Measurements from ENCODE around the gene PRPF38A. TPM values are rescaled to one million over a fixed set of nuclear protein-coding genes. Genes with fewer than 3 reads are reported as not detected.

Gene PRPF38A
- total RNA-seq, 1 experiment from 2014 or later = 15.2 TPM

DNA sequence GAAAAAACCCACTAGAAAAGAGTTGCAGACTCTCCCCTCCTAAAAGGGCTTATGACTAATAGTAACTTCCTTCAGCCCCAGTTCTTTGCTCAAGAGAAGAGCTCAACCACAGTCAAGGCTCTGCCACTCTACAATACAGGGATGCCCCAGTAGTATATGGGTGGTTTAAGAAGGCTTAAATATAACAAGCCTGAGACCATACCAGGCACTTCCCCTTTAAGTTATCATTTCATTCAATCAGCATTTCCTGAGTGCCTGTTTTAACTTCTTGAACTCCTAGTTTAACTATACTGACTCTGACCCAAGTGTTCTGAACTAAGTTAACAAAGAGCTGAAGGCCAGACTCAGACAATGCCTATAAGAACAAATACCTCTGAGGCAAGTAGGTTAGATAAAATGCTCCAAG is 19.8 kb downstream of the PRPF38A start:
- H3K4me2 ChIP-seq (ENCODE audit: low read length) = no peak overlapping the region
- BruUV-seq (replicated peaks) = no TSS peak
- CTCF ChIA-PET = interaction anchor here (0.5 kb wide), 1 partner anchor 631 kb away, joined by 5 read pairs; no protein-coding TSS in a partner anchor

DNA sequence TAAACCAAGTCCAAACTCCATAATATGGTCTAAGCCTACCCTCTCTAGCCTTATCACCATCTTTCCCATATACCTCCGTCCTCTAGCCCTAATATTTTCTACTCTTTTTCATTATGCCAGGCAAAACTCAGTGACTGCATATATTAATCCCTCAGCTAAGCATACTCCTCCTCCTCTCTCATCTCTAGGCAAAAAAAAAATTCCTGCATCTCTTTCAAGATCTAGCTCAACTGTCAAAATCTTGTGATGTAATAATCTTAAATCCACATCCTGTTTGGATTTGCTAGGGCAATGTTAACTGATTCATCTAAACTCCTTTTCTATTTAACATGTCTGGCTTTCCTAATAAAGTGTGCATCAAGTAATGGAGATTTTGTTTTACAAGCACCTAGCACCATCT is 20.4 kb downstream of the PRPF38A start:
- Histone ChIP-seq H3K4me1 (ENCODE audit: insufficient read depth, low read length) (peaks cover 14% of the 10 kb centered on the region; the same call in 1 of the 2 replicates), H3F3A (ENCODE audit: low read length, unreplicated experiment) (no peaks in the 10 kb centered on the region), H3K4me2 (ENCODE audit: low read length) (no peak overlapping the region), H3K4me3 (ENCODE audit: low read length) (no peak overlapping the region), H4K20me1 (ENCODE audit: low read length) (no peaks in the 10 kb centered on the region), H3K27me3 (ENCODE audit: low read length) (no peaks in the 10 kb centered on the region), H3K9ac (ENCODE audit: low read length) (no peak overlapping the region), H3K9me2 (replicated peaks; ENCODE audit: low read length) (no peaks in the 10 kb centered on the region), H3K79me2 (ENCODE audit: low read length) (no peaks in the 10 kb centered on the region), H3K9me3 (ENCODE audit: low read length) (no peaks in the 10 kb centered on the region), H3K36me3 (ENCODE audit: low read depth, low read length) (peaks cover 34% of the 10 kb centered on the region; the same call in 1 of the 2 replicates), H2AFZ (ENCODE audit: low read length) (no peak overlapping the region), H3K27ac (ENCODE audit: low read length) (no peak overlapping the region)
- no TSS peak for BruUV-seq (replicated peaks)
- no peak for ATAC-seq
- intact Hi-C loops (cut with micrococcal nuclease) = no loop called here
- CTCF ChIA-PET = no interaction called here
- no peak for DNase-seq
- TF ChIP-seq EZH2phosphoT487 (IDR thresholded peaks at IDR 0.05; ENCODE audit: borderline replicate concordance, low read length) = no peak
- no peak for TF ChIP-seq EZH2 (IDR thresholded peaks at IDR 0.05; ENCODE audit: low read length, unreplicated experiment)
- TF ChIP-seq, protein P1, sequence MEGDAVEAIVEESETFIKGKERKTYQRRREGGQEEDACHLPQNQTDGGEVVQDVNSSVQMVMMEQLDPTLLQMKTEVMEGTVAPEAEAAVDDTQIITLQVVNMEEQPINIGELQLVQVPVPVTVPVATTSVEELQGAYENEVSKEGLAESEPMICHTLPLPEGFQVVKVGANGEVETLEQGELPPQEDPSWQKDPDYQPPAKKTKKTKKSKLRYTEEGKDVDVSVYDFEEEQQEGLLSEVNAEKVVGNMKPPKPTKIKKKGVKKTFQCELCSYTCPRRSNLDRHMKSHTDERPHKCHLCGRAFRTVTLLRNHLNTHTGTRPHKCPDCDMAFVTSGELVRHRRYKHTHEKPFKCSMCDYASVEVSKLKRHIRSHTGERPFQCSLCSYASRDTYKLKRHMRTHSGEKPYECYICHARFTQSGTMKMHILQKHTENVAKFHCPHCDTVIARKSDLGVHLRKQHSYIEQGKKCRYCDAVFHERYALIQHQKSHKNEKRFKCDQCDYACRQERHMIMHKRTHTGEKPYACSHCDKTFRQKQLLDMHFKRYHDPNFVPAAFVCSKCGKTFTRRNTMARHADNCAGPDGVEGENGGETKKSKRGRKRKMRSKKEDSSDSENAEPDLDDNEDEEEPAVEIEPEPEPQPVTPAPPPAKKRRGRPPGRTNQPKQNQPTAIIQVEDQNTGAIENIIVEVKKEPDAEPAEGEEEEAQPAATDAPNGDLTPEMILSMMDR (conservative IDR thresholded peaks at IDR 0.05; ENCODE audit: low read depth, low read length) = no peak
- POLR2A ChIA-PET (ENCODE audit: unreplicated experiment) = no interaction called here

More for the DNA sequence above, 19.8 kb downstream of the PRPF38A start:
- TF ChIP-seq, protein P1 (conservative IDR thresholded peaks at IDR 0.05; ENCODE audit: low read depth, low read length) = no peak
- TF ChIP-seq EZH2phosphoT487 (IDR thresholded peaks at IDR 0.05; ENCODE audit: borderline replicate concordance, low read length) = no peak
- no peak for TF ChIP-seq EZH2 (IDR thresholded peaks at IDR 0.05; ENCODE audit: low read length, unreplicated experiment)
- Histone ChIP-seq H3K36me3 (ENCODE audit: low read depth, low read length) (peaks cover 34% of the 10 kb centered on the region; the same call in 1 of the 2 replicates), H3K9me3 (ENCODE audit: low read length) (no peaks in the 10 kb centered on the region), H3K4me3 (ENCODE audit: low read length) (no peak overlapping the region), H3F3A (ENCODE audit: low read length, unreplicated experiment) (no peaks in the 10 kb centered on the region), H3K9me2 (replicated peaks; ENCODE audit: low read length) (no peaks in the 10 kb centered on the region), H3K4me1 (ENCODE audit: insufficient read depth, low read length) (peaks cover 14% of the 10 kb centered on the region; the same call in 1 of the 2 replicates), H3K27ac (ENCODE audit: low read length) (no peak overlapping the region), H3K79me2 (ENCODE audit: low read length) (no peaks in the 10 kb centered on the region), H2AFZ (ENCODE audit: low read length) (no peak overlapping the region), H3K9ac (ENCODE audit: low read length) (no peak overlapping the region), H4K20me1 (ENCODE audit: low read length) (no peaks in the 10 kb centered on the region), H3K27me3 (ENCODE audit: low read length) (no peaks in the 10 kb centered on the region)
- POLR2A ChIA-PET (ENCODE audit: unreplicated experiment) = no interaction called here
- ATAC-seq = peak; percentile 22; the same call in 1 of the 2 replicates
- intact Hi-C loops (cut with micrococcal nuclease) = no loop called here
- DNase-seq = no peak

DNA sequence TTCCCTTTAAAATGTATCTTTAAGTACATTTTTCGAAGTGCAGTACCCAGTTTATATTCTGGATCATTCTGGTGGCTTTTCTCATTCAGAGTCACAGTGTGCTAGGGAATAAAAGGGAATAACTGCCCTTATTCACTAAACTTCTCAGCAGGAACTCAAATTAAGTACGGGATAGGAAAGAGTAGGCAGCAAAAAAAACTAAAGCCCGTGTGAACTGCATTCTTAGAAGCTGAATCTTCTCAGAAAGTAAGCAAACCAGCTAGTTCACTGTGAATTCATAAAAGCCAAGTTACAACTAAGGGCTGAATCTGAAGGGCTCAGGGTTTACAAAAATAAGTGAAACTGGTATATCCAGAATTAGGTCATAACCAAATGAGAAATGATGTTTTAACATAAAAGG is 22.0 kb downstream of the PRPF38A start:
- no peak overlapping the region for H3K4me3 ChIP-seq (ENCODE audit: low read length)
- H4K20me1 ChIP-seq (ENCODE audit: low read length) = no peaks in the 10 kb centered on the region
- no peaks in the 10 kb centered on the region for H3K79me2 ChIP-seq (ENCODE audit: low read length)
- H3K27ac ChIP-seq (ENCODE audit: low read length) = no peak overlapping the region
- no TSS peak for BruUV-seq (replicated peaks)
- peak overlapping the region; percentile 24; the same call in 1 of the 2 replicates for H3K4me2 ChIP-seq (ENCODE audit: low read length)
- H3F3A ChIP-seq (ENCODE audit: low read length, unreplicated experiment) = no peaks in the 10 kb centered on the region
- H3K27me3 ChIP-seq (ENCODE audit: low read length) = no peaks in the 10 kb centered on the region
- ChIA-PET POLR2A (ENCODE audit: unreplicated experiment) (no interaction called here), CTCF (no interaction called here)
- peaks cover 14% of the 10 kb centered on the region; the same call in 1 of the 2 replicates for H3K4me1 ChIP-seq (ENCODE audit: insufficient read depth, low read length)
- peaks cover 35% of the 10 kb centered on the region for H3K36me3 ChIP-seq (ENCODE audit: low read depth, low read length)
- intact Hi-C loops (cut with micrococcal nuclease) = no loop called here
- no peaks in the 10 kb centered on the region for H3K9me2 ChIP-seq (replicated peaks; ENCODE audit: low read length)
- TF ChIP-seq EZH2phosphoT487 (IDR thresholded peaks at IDR 0.05; ENCODE audit: borderline replicate concordance, low read length) = no peak
- TF ChIP-seq EZH2 (IDR thresholded peaks at IDR 0.05; ENCODE audit: low read length, unreplicated experiment) = no peak
- TF ChIP-seq, protein P1 (conservative IDR thresholded peaks at IDR 0.05; ENCODE audit: low read depth, low read length) = no peak
- H3K9me3 ChIP-seq (ENCODE audit: low read length) = no peaks in the 10 kb centered on the region
- DNase-seq = peak; percentile 61
- H3K9ac ChIP-seq (ENCODE audit: low read length) = no peak overlapping the region
- ATAC-seq = peak; percentile 15; the same call in 1 of the 2 replicates
- H2AFZ ChIP-seq (ENCODE audit: low read length) = no peak overlapping the region
